ENCODE measurements around the gene RSL24D1. TPM values are rescaled to one million over a fixed set of nuclear protein-coding genes. Genes with fewer than 3 reads are reported as not detected.

The RSL24D1 gene
- total and polyA plus RNA-seq, 9 of the 15 experiments (the other 6 are each of a cell fraction or from before 2014, with no cell fraction given), result 133 to 324 (median 223) TPM

DNA sequence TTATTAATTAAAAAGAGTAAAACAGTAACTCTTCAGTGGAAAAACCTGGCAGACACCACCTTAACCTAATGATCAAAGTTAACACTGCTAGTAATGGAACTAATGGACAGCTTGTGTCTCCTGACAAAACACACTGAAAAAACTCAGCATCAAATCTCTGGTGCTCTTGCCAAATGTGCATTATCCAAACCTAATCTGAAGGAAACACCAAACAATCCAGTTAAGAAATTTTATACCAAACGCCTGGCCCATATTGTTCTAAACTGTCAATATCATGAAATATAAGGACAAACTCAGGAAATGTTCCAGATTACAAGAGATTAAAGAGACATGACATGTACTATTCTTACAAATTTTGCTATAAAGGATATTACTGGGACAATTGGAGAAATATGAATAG, 10.4 kb downstream of the RSL24D1 start:
- ChIA-PET CTCF (ENCODE audit: low intra/inter-chr PET ratio) (no interaction called here), POLR2A (interaction anchor here (1.5 kb wide), 1 partner anchor 10 kb away, joined by 4 read pairs; the partner anchor contains the start of gene RSL24D1)
- peaks cover 72% of the 10 kb centered on the region for H3K79me2 ChIP-seq (ENCODE audit: control insufficient read depth, insufficient read depth, low read length)
- no peaks in the 10 kb centered on the region for H3K9me1 ChIP-seq (ENCODE audit: control insufficient read depth, insufficient read depth, low read length)
- H3K4me2 ChIP-seq (ENCODE audit: insufficient read depth, low read length), result no peak overlapping the region
- no peaks in the 10 kb centered on the region; the same call in 1 of the 2 replicates for H4K20me1 ChIP-seq (replicated peaks; ENCODE audit: control insufficient read depth, insufficient read depth, low read length)
- H3K4me3 ChIP-seq, result no peak overlapping the region
- in situ Hi-C loops (cut with MboI), result no loop called here
- intact Hi-C loops (cut with micrococcal nuclease), result no loop called here
- no peaks in the 10 kb centered on the region for H3K9me3 ChIP-seq (replicated peaks; ENCODE audit: control insufficient read depth, insufficient read depth, low read depth, low read length)
- H3K36me3 ChIP-seq (ENCODE audit: control insufficient read depth, insufficient read depth, low read length), result peaks cover 97% of the 10 kb centered on the region
- H3K27me3 ChIP-seq (ENCODE audit: control insufficient read depth in 2 of 2, insufficient read depth in 2 of 2, low read length in 2 of 2), result no peaks in the 10 kb centered on the region
- no peak overlapping the region for H3K9ac ChIP-seq (ENCODE audit: insufficient read depth in 1 of 2, low read depth in 2 of 2, low read length in 2 of 2)
- DNase-seq (ENCODE audit: extremely low read depth in 1 of 4, low spot score in 3 of 4), result no peak
- no peak for ATAC-seq
- no peak for FAIRE-seq
- WGBS (ENCODE audit: insufficient coverage, low coverage, missing lambda C conversion rate), result 61% methylated on average over 1 of the region's 1 CpG
- TF ChIP-seq ZNF282 (CRISPR knock-in tag; IDR thresholded peaks at IDR 0.05), result no peak
- no peak for TF ChIP-seq PHB (CRISPR knock-in tag; IDR thresholded peaks at IDR 0.05)
- TF ChIP-seq ZBTB17 (CRISPR knock-in tag; IDR thresholded peaks at IDR 0.05), result no peak
- TF ChIP-seq KDM1A (IDR thresholded peaks at IDR 0.05), result no peak
- H2AFZ ChIP-seq (ENCODE audit: low read depth, low read length), result no peak overlapping the region
- BruUV-seq (replicated peaks), result no TSS peak
- no peaks in the 10 kb centered on the region for H3K4me1 ChIP-seq (replicated peaks in 1 of 2; ENCODE audit: control insufficient read depth in 2 of 2, insufficient read depth in 2 of 2, low read length in 2 of 2)
- no peak overlapping the region for H3K27ac ChIP-seq (ENCODE audit: extremely low read depth, low read depth, low read length)

DNA sequence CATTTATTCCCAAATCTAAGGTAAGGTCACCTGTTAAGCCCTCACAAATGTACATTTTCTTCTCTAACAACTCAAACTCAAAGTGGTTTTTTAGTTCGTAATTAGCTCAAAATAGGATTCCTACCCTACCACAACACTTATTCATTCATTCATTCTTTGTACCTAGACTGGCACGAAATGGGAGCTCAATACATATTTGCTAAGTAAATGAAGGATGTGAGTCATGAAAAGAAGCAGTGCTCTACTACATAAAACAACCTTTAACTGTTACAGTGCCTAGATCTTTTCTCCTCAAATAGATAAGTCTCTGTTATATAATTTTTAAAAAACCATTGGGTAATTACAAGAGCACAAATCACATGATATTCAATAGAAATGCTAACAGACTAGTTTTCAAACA, 13.1 kb downstream of the RSL24D1 start:
- no peak overlapping the region for H3K4me2 ChIP-seq (ENCODE audit: insufficient read depth, low read length)
- H3K4me1 ChIP-seq (replicated peaks in 1 of 2; ENCODE audit: control insufficient read depth in 2 of 2, insufficient read depth in 2 of 2, low read length in 2 of 2), result no peaks in the 10 kb centered on the region
- H3K79me2 ChIP-seq (ENCODE audit: control insufficient read depth, insufficient read depth, low read length), result peaks cover 49% of the 10 kb centered on the region
- in situ Hi-C loops (cut with MboI) (no loop called here), intact Hi-C loops (cut with micrococcal nuclease) (no loop called here)
- no peaks in the 10 kb centered on the region for H3K9me3 ChIP-seq (replicated peaks; ENCODE audit: control insufficient read depth, insufficient read depth, low read depth, low read length)
- BruUV-seq (replicated peaks), result no TSS peak
- ChIA-PET POLR2A (interaction anchor here (0.8 to 1.7 kb wide), 2 partner anchors 13 to 18 kb away, joined by 3 to 9 read pairs; partner anchors contain the start of gene RSL24D1), CTCF (ENCODE audit: low intra/inter-chr PET ratio) (no interaction called here)
- H2AFZ ChIP-seq (ENCODE audit: low read depth, low read length), result no peak overlapping the region
- no peaks in the 10 kb centered on the region; the same call in 1 of the 2 replicates for H4K20me1 ChIP-seq (replicated peaks; ENCODE audit: control insufficient read depth, insufficient read depth, low read length)
- H3K27me3 ChIP-seq (ENCODE audit: control insufficient read depth in 2 of 2, insufficient read depth in 2 of 2, low read length in 2 of 2), result no peaks in the 10 kb centered on the region
- H3K4me3 ChIP-seq, result no peak overlapping the region
- WGBS (ENCODE audit: insufficient coverage, low coverage, missing lambda C conversion rate), result 96% methylated on average over 2 of the region's 2 CpGs
- H3K27ac ChIP-seq (ENCODE audit: extremely low read depth, low read depth, low read length), result no peak overlapping the region
- FAIRE-seq (no peak), DNase-seq (ENCODE audit: extremely low read depth in 1 of 4, low spot score in 3 of 4) (no peak), ATAC-seq (no peak)
- H3K9ac ChIP-seq (ENCODE audit: insufficient read depth in 1 of 2, low read depth in 2 of 2, low read length in 2 of 2), result no peak overlapping the region
- H3K9me1 ChIP-seq (ENCODE audit: control insufficient read depth, insufficient read depth, low read length), result no peaks in the 10 kb centered on the region
- peaks cover 98% of the 10 kb centered on the region for H3K36me3 ChIP-seq (ENCODE audit: control insufficient read depth, insufficient read depth, low read length)
- TF ChIP-seq, protein P1, sequence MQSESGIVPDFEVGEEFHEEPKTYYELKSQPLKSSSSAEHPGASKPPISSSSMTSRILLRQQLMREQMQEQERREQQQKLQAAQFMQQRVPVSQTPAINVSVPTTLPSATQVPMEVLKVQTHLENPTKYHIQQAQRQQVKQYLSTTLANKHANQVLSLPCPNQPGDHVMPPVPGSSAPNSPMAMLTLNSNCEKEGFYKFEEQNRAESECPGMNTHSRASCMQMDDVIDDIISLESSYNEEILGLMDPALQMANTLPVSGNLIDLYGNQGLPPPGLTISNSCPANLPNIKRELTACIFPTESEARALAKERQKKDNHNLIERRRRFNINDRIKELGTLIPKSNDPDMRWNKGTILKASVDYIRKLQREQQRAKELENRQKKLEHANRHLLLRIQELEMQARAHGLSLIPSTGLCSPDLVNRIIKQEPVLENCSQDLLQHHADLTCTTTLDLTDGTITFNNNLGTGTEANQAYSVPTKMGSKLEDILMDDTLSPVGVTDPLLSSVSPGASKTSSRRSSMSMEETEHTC (IDR thresholded peaks at IDR 0.05), result no peak
- TF ChIP-seq COPS2 (conservative IDR thresholded peaks at IDR 0.05) (no peak), ATF1 (CRISPR knock-in tag; IDR thresholded peaks at IDR 0.05) (no peak), ATF1 (tag; IDR thresholded peaks at IDR 0.05) (no peak), ZNF354B (CRISPR knock-in tag; IDR thresholded peaks at IDR 0.05) (no peak), MAZ (CRISPR knock-in tag; conservative IDR thresholded peaks at IDR 0.05 in 1 of 2, IDR thresholded peaks at IDR 0.05 in 1 of 2) (no peak), IFI16 (CRISPR knock-in tag; IDR thresholded peaks at IDR 0.05) (no peak), ARHGAP35 (IDR thresholded peaks at IDR 0.05; ENCODE audit: partially characterized antibody) (no peak)
- TF ChIP-seq, protein P2, sequence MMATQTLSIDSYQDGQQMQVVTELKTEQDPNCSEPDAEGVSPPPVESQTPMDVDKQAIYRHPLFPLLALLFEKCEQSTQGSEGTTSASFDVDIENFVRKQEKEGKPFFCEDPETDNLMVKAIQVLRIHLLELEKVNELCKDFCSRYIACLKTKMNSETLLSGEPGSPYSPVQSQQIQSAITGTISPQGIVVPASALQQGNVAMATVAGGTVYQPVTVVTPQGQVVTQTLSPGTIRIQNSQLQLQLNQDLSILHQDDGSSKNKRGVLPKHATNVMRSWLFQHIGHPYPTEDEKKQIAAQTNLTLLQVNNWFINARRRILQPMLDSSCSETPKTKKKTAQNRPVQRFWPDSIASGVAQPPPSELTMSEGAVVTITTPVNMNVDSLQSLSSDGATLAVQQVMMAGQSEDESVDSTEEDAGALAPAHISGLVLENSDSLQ (IDR thresholded peaks at IDR 0.05), result no peak
- TF ChIP-seq, protein P3, sequence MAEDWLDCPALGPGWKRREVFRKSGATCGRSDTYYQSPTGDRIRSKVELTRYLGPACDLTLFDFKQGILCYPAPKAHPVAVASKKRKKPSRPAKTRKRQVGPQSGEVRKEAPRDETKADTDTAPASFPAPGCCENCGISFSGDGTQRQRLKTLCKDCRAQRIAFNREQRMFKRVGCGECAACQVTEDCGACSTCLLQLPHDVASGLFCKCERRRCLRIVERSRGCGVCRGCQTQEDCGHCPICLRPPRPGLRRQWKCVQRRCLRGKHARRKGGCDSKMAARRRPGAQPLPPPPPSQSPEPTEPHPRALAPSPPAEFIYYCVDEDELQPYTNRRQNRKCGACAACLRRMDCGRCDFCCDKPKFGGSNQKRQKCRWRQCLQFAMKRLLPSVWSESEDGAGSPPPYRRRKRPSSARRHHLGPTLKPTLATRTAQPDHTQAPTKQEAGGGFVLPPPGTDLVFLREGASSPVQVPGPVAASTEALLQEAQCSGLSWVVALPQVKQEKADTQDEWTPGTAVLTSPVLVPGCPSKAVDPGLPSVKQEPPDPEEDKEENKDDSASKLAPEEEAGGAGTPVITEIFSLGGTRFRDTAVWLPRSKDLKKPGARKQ (CRISPR knock-in tag; IDR thresholded peaks at IDR 0.05), result no peak

Data from K562 (cell line).